Neuronal stem cell (in vitro differentiated cells): ENCODE data around the gene ZNF705A.
"Not testable (repeated sequence)": the region's sequence is repeated elsewhere in the genome, so short reads cannot be mapped to it uniquely, and the experiment has no call there.

ENCODE experiments used
- DNase-seq: peaks from one replicate; pipeline ENCODE4 v3.0.0-alpha.2; 2013; ENCODE audit warnings: low spot score
- H2AFZ ChIP-seq: one replicate; pipeline ENCODE4 v1.6.1; 2013; ENCODE audit warnings: mild to moderate bottlenecking, low read length, inconsistent platforms
- H2AK5ac ChIP-seq: 2 replicates; pipeline ENCODE4 v1.6.1; 2013; ENCODE audit warnings: low read depth, mild to moderate bottlenecking, inconsistent platforms, low read length, moderate library complexity, mixed read lengths
- H2BK120ac ChIP-seq: 2 replicates; pipeline ENCODE4 v1.6.1; 2013; ENCODE audit warnings: low read depth, mild to moderate bottlenecking, inconsistent platforms, low read length, moderate library complexity, mixed read lengths
- H2BK12ac ChIP-seq: one replicate; pipeline ENCODE4 v1.6.1; 2013; ENCODE audit warnings: low read length, inconsistent platforms
- H2BK15ac ChIP-seq: 2 replicates; pipeline ENCODE4 v1.6.1; 2013; ENCODE audit warnings: mild to moderate bottlenecking, low read length, inconsistent platforms, mixed read lengths
- H2BK5ac ChIP-seq: one replicate; pipeline ENCODE4 v1.6.1; 2013; ENCODE audit warnings: inconsistent platforms, mild to moderate bottlenecking, low read length, moderate library complexity
- H3K14ac ChIP-seq: one replicate; pipeline ENCODE4 v1.6.1; 2013; ENCODE audit warnings: low read length, inconsistent platforms
- H3K18ac ChIP-seq: 2 replicates; pipeline ENCODE4 v1.6.1; 2013; ENCODE audit warnings: low read length, inconsistent platforms
- H3K23ac ChIP-seq: 2 replicates; pipeline ENCODE4 v1.6.1; 2013; ENCODE audit warnings: low read depth, mild to moderate bottlenecking, mixed read lengths, low read length, inconsistent platforms; ENCODE audit not compliant: poor library complexity
- H3K27ac ChIP-seq: replicated peaks from 3 replicates; pipeline ENCODE4 v1.5.1; 2013; ENCODE audit warnings: low read length, inconsistent platforms
- H3K27me3 ChIP-seq, 3 experiments: 2 replicates each; pipeline ENCODE4 v1.6.1; 2013; ENCODE audit warnings: low read length in 3 of 3, mild to moderate bottlenecking in 2 of 3, inconsistent platforms in 1 of 3, low read depth in 1 of 3, mixed read lengths in 1 of 3, moderate library complexity in 1 of 3; ENCODE audit not compliant: control insufficient read depth in 3 of 3, insufficient read depth in 3 of 3
- H3K36me3 ChIP-seq, 2 donors: replicated peaks in 1 of 2; 2 replicates each; pipeline ENCODE4 v1.6.1; 2013; ENCODE audit warnings: low read length in 2 of 2; ENCODE audit not compliant: control insufficient read depth in 2 of 2, insufficient read depth in 2 of 2
- H3K4ac ChIP-seq: 2 replicates; pipeline ENCODE4 v1.6.1; 2013; ENCODE audit warnings: inconsistent platforms, mild to moderate bottlenecking, low read length, moderate library complexity
- H3K4me1 ChIP-seq, 2 donors: 1 replicate in 1 of 2; 2 replicates in 1 of 2; pipeline ENCODE4 v1.6.1; 2013; ENCODE audit warnings: low read length in 2 of 2, low read depth in 1 of 2; ENCODE audit not compliant: control insufficient read depth in 2 of 2, insufficient read depth in 1 of 2
- H3K4me2 ChIP-seq: one replicate; pipeline ENCODE4 v1.6.1; 2013; ENCODE audit warnings: mild to moderate bottlenecking, low read length, inconsistent platforms; ENCODE audit not compliant: insufficient read depth, poor library complexity, severe bottlenecking
- H3K4me3 ChIP-seq, 2 donors: 2 replicates each; pipeline ENCODE4 v1.5.1; 2013; ENCODE audit warnings: low read length in 2 of 2, mild to moderate bottlenecking in 2 of 2, inconsistent platforms in 1 of 2, moderate library complexity in 1 of 2
- H3K79me1 ChIP-seq: one replicate; pipeline ENCODE4 v1.6.1; 2013; ENCODE audit warnings: low read depth, mild to moderate bottlenecking, inconsistent platforms, low read length, moderate library complexity
- H3K9ac ChIP-seq: one replicate; pipeline ENCODE4 v1.6.1; 2013; ENCODE audit warnings: mild to moderate bottlenecking, low read depth, low read length, inconsistent platforms; ENCODE audit not compliant: poor library complexity
- H3K9me3 ChIP-seq, 2 donors: replicated peaks in 1 of 2; 2 replicates each; pipeline versions ENCODE3 to v1.6.1; 2013; ENCODE audit warnings: low read length in 2 of 2, mild to moderate bottlenecking in 2 of 2, inconsistent platforms in 1 of 2, low read depth in 1 of 2, mixed read lengths in 1 of 2, moderate library complexity in 1 of 2; ENCODE audit not compliant: control insufficient read depth in 2 of 2, insufficient read depth in 1 of 2
- H4K8ac ChIP-seq: one replicate; pipeline ENCODE4 v1.6.1; 2013; ENCODE audit warnings: low read depth, mild to moderate bottlenecking, inconsistent platforms, low read length, moderate library complexity
- H4K91ac ChIP-seq: one replicate; pipeline ENCODE4 v1.6.1; 2013; ENCODE audit warnings: low read length, low read depth, mild to moderate bottlenecking, inconsistent platforms; ENCODE audit not compliant: poor library complexity
- WGBS, 2 donors: extraction: QIAGEN DNeasy Blood & Tissue Kit; methylation state at CpG; one replicate each; pipeline ENCODE4 v1.1.7; 2013; ENCODE audit warnings: missing lambda C conversion rate in 2 of 2, mixed read lengths in 1 of 2; ENCODE audit not compliant: insufficient read length in 2 of 2, insufficient replicate concordance in 1 of 2; ENCODE audit errors: extremely low coverage in 2 of 2; 5-methylcytosine and 5-hydroxymethylcytosine counted together

ZNF705A gene

GRCh38 chr12:8141647-8142046 lies 15.2 kb upstream of the ZNF705A start:
- not testable (repeated sequence) for DNase-seq, H3K14ac ChIP-seq
- WGBS, 2 donors: no CpG with 5 or more reads among the region's 8 CpGs

GRCh38 chr12:8143261-8143660 lies 13.6 kb upstream of the ZNF705A start:
- H3K4me1 ChIP-seq: peaks cover 3 to 10% of the 10 kb centered on the region in 2 donors
- H3K27ac ChIP-seq: no peak overlapping the region
- H2BK15ac ChIP-seq: no peak overlapping the region
- H3K4ac ChIP-seq: no peak overlapping the region
- H2BK12ac ChIP-seq: no peak overlapping the region
- no peak overlapping the region for H3K18ac ChIP-seq
- H3K9ac ChIP-seq: no peak overlapping the region
- H2BK120ac ChIP-seq: no peak overlapping the region
- no peaks in the 10 kb centered on the region for H3K79me1 ChIP-seq
- no peak overlapping the region for H2AK5ac ChIP-seq
- H2BK5ac ChIP-seq: no peak overlapping the region
- no peak overlapping the region for H3K4me3 ChIP-seq
- no peak overlapping the region for H3K14ac ChIP-seq
- H3K36me3 ChIP-seq: no peaks in the 10 kb centered on the region
- peaks cover 0 to 6% (median 0%) of the 10 kb centered on the region in 3 experiments for H3K27me3 ChIP-seq
- no peak overlapping the region for H4K8ac ChIP-seq
- no peak overlapping the region for H3K23ac ChIP-seq
- DNase-seq: no peak
- H3K4me2 ChIP-seq: no peak overlapping the region
- H2AFZ ChIP-seq: no peak overlapping the region
- peaks cover 0 to 4% of the 10 kb centered on the region in 2 donors for H3K9me3 ChIP-seq
- no peak overlapping the region for H4K91ac ChIP-seq

More at GRCh38 chr12:8141647-8142046, 15.2 kb upstream of the ZNF705A start:
- H2AK5ac ChIP-seq, H3K4ac ChIP-seq, H2AFZ ChIP-seq, H4K8ac ChIP-seq, H3K18ac ChIP-seq, H3K27ac ChIP-seq, H3K79me1 ChIP-seq, H3K27me3 ChIP-seq, H3K23ac ChIP-seq, H2BK12ac ChIP-seq, H3K4me1 ChIP-seq, H3K36me3 ChIP-seq, H3K9ac ChIP-seq, H3K4me2 ChIP-seq, H3K9me3 ChIP-seq, H2BK120ac ChIP-seq, H4K91ac ChIP-seq, H3K4me3 ChIP-seq, H2BK5ac ChIP-seq, H2BK15ac ChIP-seq: not testable (repeated sequence)

GRCh38 chr12:8145754-8146441 lies 10.9 kb upstream of the ZNF705A start:
- no CpG with 5 or more reads among the region's 19 CpGs for WGBS, 2 donors
- H3K79me1 ChIP-seq: no peaks in the 10 kb centered on the region
- no peaks in the 10 kb centered on the region for H3K36me3 ChIP-seq
- H3K27me3 ChIP-seq: peaks cover 0 to 6% (median 0%) of the 10 kb centered on the region in 3 experiments
- H2BK120ac ChIP-seq: no peak overlapping the region
- peaks cover 3 to 10% of the 10 kb centered on the region in 2 donors for H3K4me1 ChIP-seq
- no peak overlapping the region for H3K9ac ChIP-seq
- H2BK5ac ChIP-seq: peak overlapping the region; percentile 43
- peak overlapping the region; percentile 91 for H2AFZ ChIP-seq
- H2BK15ac ChIP-seq: no peak overlapping the region
- H3K4me2 ChIP-seq: no peak overlapping the region
- H3K9me3 ChIP-seq: peaks cover 0 to 4% of the 10 kb centered on the region in 2 donors
- H3K4ac ChIP-seq: no peak overlapping the region
- no peak overlapping the region for H3K27ac ChIP-seq
- no peak overlapping the region for H3K14ac ChIP-seq
- peak overlapping the region; percentile 83 for H4K8ac ChIP-seq
- no peak overlapping the region for H3K4me3 ChIP-seq
- H3K18ac ChIP-seq: peak overlapping the region; percentile 88
- DNase-seq: peak; percentile 5
- no peak overlapping the region for H4K91ac ChIP-seq
- no peak overlapping the region for H2BK12ac ChIP-seq
- no peak overlapping the region for H3K23ac ChIP-seq
- no peak overlapping the region for H2AK5ac ChIP-seq

GRCh38 chr12:8146442-8146771 lies 10.4 kb upstream of the ZNF705A start:
- DNase-seq: no peak
- no peak overlapping the region for H2AK5ac ChIP-seq
- peak overlapping the region; percentile 88 for H3K18ac ChIP-seq
- H3K4ac ChIP-seq: no peak overlapping the region
- H3K9me3 ChIP-seq: peaks cover 0 to 4% of the 10 kb centered on the region in 2 donors
- H3K4me1 ChIP-seq: peaks cover 3 to 10% of the 10 kb centered on the region in 2 donors
- H2AFZ ChIP-seq: peak overlapping the region; percentile 91
- H2BK5ac ChIP-seq: peak overlapping the region; percentile 43
- H2BK12ac ChIP-seq: no peak overlapping the region
- H3K27me3 ChIP-seq: peaks cover 0 to 6% (median 0%) of the 10 kb centered on the region in 3 experiments
- H3K4me2 ChIP-seq: no peak overlapping the region
- no peak overlapping the region for H4K8ac ChIP-seq
- no CpG with 5 or more reads among the region's 4 CpGs for WGBS, 2 donors
- H3K4me3 ChIP-seq: no peak overlapping the region
- H3K27ac ChIP-seq: no peak overlapping the region
- H3K36me3 ChIP-seq: no peaks in the 10 kb centered on the region
- no peak overlapping the region for H4K91ac ChIP-seq
- no peaks in the 10 kb centered on the region for H3K79me1 ChIP-seq
- no peak overlapping the region for H3K14ac ChIP-seq
- no peak overlapping the region for H3K9ac ChIP-seq
- H2BK120ac ChIP-seq: no peak overlapping the region
- no peak overlapping the region for H3K23ac ChIP-seq
- H2BK15ac ChIP-seq: no peak overlapping the region
